Small intestine (tissue), 7 donors: ENCODE data around the gene UCHL1. TPM values are rescaled to one million over a fixed set of nuclear protein-coding genes. Genes with fewer than 3 reads are reported as not detected.
"Not testable (repeated sequence)": the region's sequence is repeated elsewhere in the genome, so short reads cannot be mapped to it uniquely, and the experiment has no call there.

Source experiments
- DNase-seq, 2 donors: peaks; one replicate each; pipeline versions ENCODE4 v3.0.0 to v3.0.0-alpha.2; 2013
- FAIRE-seq: peaks from 2 replicates; lab custom pipeline; 2012; peaks lifted over from hg19 to GRCh38; lab: Jason Lieb, UNC
- H3K27ac ChIP-seq, 3 donors: one replicate each; pipeline ENCODE4 v1.5.1; 2013; ENCODE audit warnings: low read length in 2 of 3, mild to moderate bottlenecking in 2 of 3, control low read depth in 1 of 3, inconsistent platforms in 1 of 3, low read depth in 1 of 3, moderate library complexity in 1 of 3
- H3K27me3 ChIP-seq, 3 donors: one replicate each; pipeline ENCODE4 v1.6.1; 2013; ENCODE audit warnings: low read length in 3 of 3, inconsistent platforms in 1 of 3; ENCODE audit not compliant: control insufficient read depth in 3 of 3, insufficient read depth in 3 of 3
- H3K36me3 ChIP-seq, 3 donors: one replicate each; pipeline ENCODE4 v1.6.1; 2013; ENCODE audit warnings: low read length in 3 of 3, inconsistent platforms in 1 of 3, low read depth in 1 of 3, mild to moderate bottlenecking in 1 of 3, moderate library complexity in 1 of 3; ENCODE audit not compliant: control insufficient read depth in 3 of 3, insufficient read depth in 2 of 3
- H3K4me1 ChIP-seq, 3 donors: one replicate each; pipeline ENCODE4 v1.6.1; 2013; ENCODE audit warnings: low read length in 2 of 3, inconsistent platforms in 1 of 3, low read depth in 1 of 3, mild to moderate bottlenecking in 1 of 3, moderate library complexity in 1 of 3; ENCODE audit not compliant: control insufficient read depth in 3 of 3, insufficient read depth in 2 of 3
- H3K4me3 ChIP-seq, 3 donors: one replicate each; pipeline ENCODE4 v1.5.1; 2013; ENCODE audit warnings: low read length in 3 of 3, control low read depth in 1 of 3, inconsistent platforms in 1 of 3, low read depth in 1 of 3, mild to moderate bottlenecking in 1 of 3, moderate library complexity in 1 of 3
- H3K9me3 ChIP-seq, 2 donors: one replicate each; pipeline ENCODE4 v1.6.1; 2013; ENCODE audit warnings: low read depth in 1 of 2, low read length in 1 of 2; ENCODE audit not compliant: control insufficient read depth in 2 of 2, insufficient read depth in 1 of 2
- WGBS, 3 donors: extraction: QIAGEN DNeasy Blood & Tissue Kit; methylation state at CpG; one replicate each; pipeline ENCODE4 v1.1.7; 2013; 5-methylcytosine and 5-hydroxymethylcytosine counted together
- polyA plus RNA-seq, 4 donors: library from polyadenylated mRNA; stranded (reverse) in 3 of 4; unstranded in 1 of 4; fragments of 200-250 nt in 3 of 4; fragments of 120-200 nt in 1 of 4; gene quantifications; one replicate each; pipeline versions ENCODE4 v1.2.1 to v1.2.3, GENCODE V29; 2013
- donor health status: healthy with polysubstance abuse.
- donor health status: control.
- donor health status: control.
- donor health status: Bipolar disorder and iron deficiency.
- donor health status: healthy.

The UCHL1 gene
- polyA plus RNA-seq, 4 donors, result 5.4 to 134 (median 7.3) TPM; not detected in 1

- not testable (repeated sequence) for FAIRE-seq
Measured at GRCh38 chr4:41315426-41315825, 58.7 kb downstream of the UCHL1 start.

GRCh38 chr4:41315862-41316261, 59.1 kb downstream of the UCHL1 start:
- FAIRE-seq, result no peak
- Histone ChIP-seq H3K4me3 (no peak overlapping the region), H3K27ac (no peak overlapping the region), H3K27me3 (no peaks in the 10 kb centered on the region), H3K36me3 (no peaks in the 10 kb centered on the region), H3K4me1 (no peaks in the 10 kb centered on the region), H3K9me3 (no peaks in the 10 kb centered on the region)
- DNase-seq, result no peak
- WGBS, 3 donors, result 91 to 100% (median 95%) methylated on average over 1 of the region's 1 CpG

More at GRCh38 chr4:41315426-41315825, 58.7 kb downstream of the UCHL1 start:
- H3K27me3 ChIP-seq, H3K27ac ChIP-seq, H3K4me3 ChIP-seq, H3K36me3 ChIP-seq, H3K4me1 ChIP-seq, DNase-seq, H3K9me3 ChIP-seq: not testable (repeated sequence)
- WGBS, 3 donors, result 94 to 96% (median 95%) methylated on average over 14 of the region's 14 CpGs

Other genes with a start within 250 kb of the UCHL1 start
- 10 to 100 TPM in 2 of 4 donors, 1 to 10 TPM in 2; 4.5 to 19.8 (median 8.9) TPM for gene APBB2, start 42.4 kb upstream of the UCHL1 start, polyA plus RNA-seq